Cardiac muscle cell (in vitro differentiated cells and primary cell): Measurements from ENCODE around the gene NARS2. TPM values are rescaled to one million over a fixed set of nuclear protein-coding genes. Genes with fewer than 3 reads are reported as not detected.

Experiments
- DNase-seq, 2 donors: peaks; one replicate each; pipeline versions ENCODE4 v3.0.0 to v3.0.0-alpha.2; 2010 to 2017; ENCODE audit warnings: low read depth in 1 of 2, low spot score in 1 of 2
- H3K27ac ChIP-seq: fragments of 200-600 bp; sonication (generic); 2 replicates; pipeline ENCODE4 v1.5.1; 2016
- H3K27me3 ChIP-seq: fragments of 200-600 bp; sonication (generic); 2 replicates; pipeline ENCODE4 v1.6.0; 2016; ENCODE audit warnings: control low read depth
- H3K36me3 ChIP-seq: fragments of 200-600 bp; sonication (generic); 2 replicates; pipeline ENCODE4 v1.5.1; 2016; ENCODE audit warnings: control low read depth
- H3K4me1 ChIP-seq: fragments of 200-600 bp; sonication (generic); 2 replicates; pipeline ENCODE4 v1.8.1; 2017; ENCODE audit warnings: low read depth, mild to moderate bottlenecking, mixed run types
- H3K4me3 ChIP-seq: fragments of 200-600 bp; sonication (generic); 2 replicates; pipeline ENCODE4 v1.5.1; 2016; ENCODE audit warnings: mild to moderate bottlenecking
- H3K9me3 ChIP-seq: fragments of 200-600 bp; sonication (generic); 2 replicates; pipeline ENCODE4 v1.5.1; 2017; ENCODE audit warnings: low read depth, mild to moderate bottlenecking, control low read depth
- CTCF ChIP-seq: IDR thresholded peaks from 2 replicates; pipeline ENCODE4 v1.5.1; 2012; ENCODE audit warnings: low read depth, mild to moderate bottlenecking, low read length
- polyA plus RNA-seq: library from polyadenylated mRNA; unstranded; fragments of >200 nt; fragmentation: Nextera tagmentation; extraction: Ambion mirVana; gene quantifications from 2 replicates; pipeline ENCODE4 v1.2.1, GENCODE V29; 2016
- total RNA-seq: library from RNA; depleted of rRNA; stranded (reverse); fragments of >200 nt; gene quantifications from 2 replicates; pipeline ENCODE4 v1.2.3, GENCODE V29; 2016

The NARS2 gene
- total and polyA plus RNA-seq, 2 experiments from 2014 or later: 27.2 to 40.5 TPM

DNA sequence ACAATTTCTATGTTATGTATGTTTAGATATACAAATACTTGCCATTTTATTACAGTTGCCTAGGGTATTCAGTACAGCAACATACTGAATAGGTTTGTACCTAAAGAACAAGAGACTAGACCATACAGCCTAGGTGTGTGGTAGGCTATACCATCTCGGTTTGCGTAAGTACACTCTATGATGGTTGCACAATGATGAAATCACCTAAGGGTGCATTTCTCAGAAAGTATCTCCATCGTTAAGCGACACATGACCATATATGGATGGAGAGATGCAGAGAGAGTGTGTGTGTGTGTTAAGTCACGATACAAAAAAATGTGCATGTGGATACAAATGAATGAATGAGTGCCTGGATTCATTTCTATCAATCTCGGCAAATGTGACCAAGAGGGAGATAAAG lies 37.7 kb downstream of the NARS2 start:
- TF ChIP-seq CTCF: no peak
- Histone ChIP-seq H3K9me3 (no peaks in the 10 kb centered on the region), H3K4me1 (peaks cover 11% of the 10 kb centered on the region), H3K27ac (no peak overlapping the region), H3K27me3 (no peaks in the 10 kb centered on the region), H3K4me3 (no peak overlapping the region), H3K36me3 (no peaks in the 10 kb centered on the region)
- no peak for DNase-seq

DNA sequence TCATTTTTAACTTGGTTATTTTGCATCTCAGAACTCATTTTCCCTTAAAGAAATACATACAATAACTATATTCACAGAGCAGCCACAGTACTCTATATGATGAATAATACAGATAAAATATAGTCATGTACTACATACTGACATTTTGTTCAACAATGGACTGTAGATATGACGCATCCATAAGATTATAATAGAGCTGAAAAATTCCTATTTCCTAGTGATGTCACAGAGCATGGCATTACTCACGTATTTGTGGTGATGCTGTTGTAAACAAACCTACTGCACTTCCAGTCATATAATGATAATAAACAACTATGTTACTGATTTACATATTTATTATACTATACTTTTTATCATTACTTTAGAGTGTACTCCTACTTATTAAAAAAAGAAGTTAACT lies 38.7 kb downstream of the NARS2 start:
- Histone ChIP-seq H3K27ac (no peak overlapping the region), H3K27me3 (no peaks in the 10 kb centered on the region), H3K36me3 (no peaks in the 10 kb centered on the region), H3K9me3 (no peaks in the 10 kb centered on the region), H3K4me3 (no peak overlapping the region), H3K4me1 (peaks cover 11% of the 10 kb centered on the region)
- no peak for TF ChIP-seq CTCF
- DNase-seq: peak in 1 of 2 donors; percentile 32

- H3K27ac ChIP-seq: no peak overlapping the region
- TF ChIP-seq CTCF: no peak
- no peaks in the 10 kb centered on the region for H3K27me3 ChIP-seq
- H3K9me3 ChIP-seq: no peaks in the 10 kb centered on the region
- no peak for DNase-seq
- no peak overlapping the region for H3K4me3 ChIP-seq
- no peaks in the 10 kb centered on the region for H3K36me3 ChIP-seq
- H3K4me1 ChIP-seq: peaks cover 5% of the 10 kb centered on the region
Observed at GRCh38 chr11:78535027-78535426, 39.6 kb downstream of the NARS2 start.

DNA sequence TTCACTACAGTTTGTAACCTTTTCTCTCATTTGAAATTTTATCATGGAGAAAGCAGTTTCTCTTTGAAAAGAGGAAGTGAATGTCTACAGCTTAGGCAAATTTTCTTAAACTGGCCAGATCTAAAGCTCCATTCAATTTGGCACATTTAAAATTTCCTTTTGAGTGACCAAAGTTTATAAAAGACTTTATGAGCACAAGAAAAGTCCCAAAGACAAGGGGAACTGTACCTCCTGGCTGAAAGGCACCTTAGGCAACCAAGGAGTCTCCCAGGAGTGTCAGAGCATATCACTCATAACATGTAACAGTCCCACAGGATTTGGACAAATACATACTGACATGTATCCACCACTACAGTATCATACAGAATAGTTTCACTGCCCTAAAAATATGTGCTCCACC lies 41.3 kb downstream of the NARS2 start:
- TF ChIP-seq CTCF: no peak
- DNase-seq: no peak
- H3K4me3 ChIP-seq: no peak overlapping the region
- H3K9me3 ChIP-seq: no peaks in the 10 kb centered on the region
- no peaks in the 10 kb centered on the region for H3K27me3 ChIP-seq
- no peak overlapping the region for H3K27ac ChIP-seq
- H3K4me1 ChIP-seq: no peaks in the 10 kb centered on the region
- no peaks in the 10 kb centered on the region for H3K36me3 ChIP-seq

- Histone ChIP-seq H3K4me1 (no peaks in the 10 kb centered on the region), H3K27ac (no peak overlapping the region), H3K27me3 (no peaks in the 10 kb centered on the region), H3K4me3 (no peak overlapping the region), H3K36me3 (no peaks in the 10 kb centered on the region), H3K9me3 (no peaks in the 10 kb centered on the region)
- no peak for DNase-seq
- no peak for TF ChIP-seq CTCF
Observed at GRCh38 chr11:78532991-78533390, 41.7 kb downstream of the NARS2 start.
